ENCODE data around the gene PSMA7. TPM values are rescaled to one million over a fixed set of nuclear protein-coding genes. Genes with fewer than 3 reads are reported as not detected.

Gene PSMA7
- total RNA-seq, 4 donors from 2014 or later = 261 to 349 (median 304) TPM

DNA sequence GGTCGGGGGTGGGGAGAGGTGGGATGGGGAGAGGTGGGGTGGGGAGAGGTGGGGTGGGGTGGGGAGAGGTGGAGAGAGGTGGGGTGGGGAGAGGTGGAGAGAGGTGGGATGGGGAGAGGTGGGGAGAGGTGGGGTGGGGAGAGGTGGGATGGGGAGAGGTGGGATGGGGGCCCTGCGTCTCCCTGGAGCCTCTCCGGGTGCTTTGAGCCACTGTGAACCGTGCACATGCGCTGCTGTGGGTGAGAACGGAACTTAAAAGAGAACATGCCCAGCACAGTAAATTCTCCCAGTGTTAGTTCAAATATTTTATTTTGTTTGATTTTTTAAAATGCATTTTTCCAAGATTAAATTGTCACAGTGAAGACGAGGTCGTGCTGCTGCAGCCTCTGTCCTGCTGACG lies 17.1 kb upstream of the PSMA7 start:
- Histone ChIP-seq H3K36me3 (peaks cover 43 to 70% (median 58%) of the 10 kb centered on the region in 4 donors), H3K27ac (replicated peaks in 1 of 4) (no peak overlapping the region), H3K4me1 (peaks cover 11 to 18% (median 14%) of the 10 kb centered on the region in 4 donors), H3K4me3 (no peak overlapping the region), H3K27me3 (no peaks in the 10 kb centered on the region), H3K9me3 (no peaks in the 10 kb centered on the region)
- DNase-seq (ENCODE audit: extremely low spot score) = no peak
- TF ChIP-seq EP300 (IDR thresholded peaks at IDR 0.05) (no peak), POLR2AphosphoS5 (IDR thresholded peaks at IDR 0.05) (no peak), POLR2A (IDR thresholded peaks at IDR 0.05; ENCODE audit: low read depth) (no peak), CTCF (IDR thresholded peaks at IDR 0.05) (no peak)
- intact Hi-C loops (cut with DNase I) = no loop called here
- 95% methylated on average over 8 of the region's 9 CpGs for WGBS

GRCh38 chr20:62159839-62160238 lies 16.6 kb upstream of the PSMA7 start:
- no peaks in the 10 kb centered on the region for H3K9me3 ChIP-seq
- peaks cover 39 to 70% (median 58%) of the 10 kb centered on the region in 4 donors for H3K36me3 ChIP-seq
- intact Hi-C loops (cut with DNase I) = loop anchor here (5.0 kb wide), 1 partner anchor 148 kb away; no protein-coding TSS in a partner anchor
- peaks cover 11 to 18% (median 14%) of the 10 kb centered on the region in 4 donors for H3K4me1 ChIP-seq
- WGBS = 90% methylated on average over 12 of the region's 14 CpGs
- TF ChIP-seq CTCF (IDR thresholded peaks at IDR 0.05) = no peak
- no peak for TF ChIP-seq POLR2A (IDR thresholded peaks at IDR 0.05; ENCODE audit: low read depth)
- no peak for TF ChIP-seq POLR2AphosphoS5 (IDR thresholded peaks at IDR 0.05)
- TF ChIP-seq EP300 (IDR thresholded peaks at IDR 0.05) = no peak
- DNase-seq (ENCODE audit: extremely low spot score) = no peak
- no peak overlapping the region for H3K4me3 ChIP-seq
- no peaks in the 10 kb centered on the region for H3K27me3 ChIP-seq
- no peak overlapping the region for H3K27ac ChIP-seq (replicated peaks in 1 of 4)

GRCh38 chr20:62159052-62159451 lies 15.9 kb upstream of the PSMA7 start:
- no peak for TF ChIP-seq EP300 (IDR thresholded peaks at IDR 0.05)
- no peak for TF ChIP-seq POLR2AphosphoS5 (IDR thresholded peaks at IDR 0.05)
- TF ChIP-seq POLR2A (IDR thresholded peaks at IDR 0.05; ENCODE audit: low read depth) = no peak
- no peak for TF ChIP-seq CTCF (IDR thresholded peaks at IDR 0.05)
- 95% methylated on average over 7 of the region's 11 CpGs for WGBS
- DNase-seq (ENCODE audit: extremely low spot score) = no peak
- peaks cover 11 to 18% (median 14%) of the 10 kb centered on the region in 4 donors for H3K4me1 ChIP-seq
- no peak overlapping the region for H3K27ac ChIP-seq (replicated peaks in 1 of 4)
- no peaks in the 10 kb centered on the region for H3K27me3 ChIP-seq
- H3K9me3 ChIP-seq = no peaks in the 10 kb centered on the region
- intact Hi-C loops (cut with DNase I) = loop anchor here (5.0 kb wide), 1 partner anchor 147 kb away; no protein-coding TSS in a partner anchor
- peaks cover 33 to 70% (median 58%) of the 10 kb centered on the region in 4 donors for H3K36me3 ChIP-seq
- H3K4me3 ChIP-seq = no peak overlapping the region

- intact Hi-C loops (cut with DNase I) = loop anchor here (5.0 kb wide), 1 partner anchor 146 kb away; no protein-coding TSS in a partner anchor
- WGBS = 88% methylated on average over 14 of the region's 22 CpGs
- Histone ChIP-seq H3K4me1 (peaks cover 11 to 18% (median 14%) of the 10 kb centered on the region in 4 donors), H3K27me3 (no peaks in the 10 kb centered on the region), H3K36me3 (peaks cover 28 to 67% (median 54%) of the 10 kb centered on the region in 4 donors), H3K27ac (replicated peaks in 1 of 4) (no peak overlapping the region), H3K9me3 (no peaks in the 10 kb centered on the region), H3K4me3 (no peak overlapping the region)
- no peak for DNase-seq (ENCODE audit: extremely low spot score)
- TF ChIP-seq CTCF (IDR thresholded peaks at IDR 0.05) = no peak
- no peak for TF ChIP-seq POLR2A (IDR thresholded peaks at IDR 0.05; ENCODE audit: low read depth)
- TF ChIP-seq EP300 (IDR thresholded peaks at IDR 0.05) = no peak
- TF ChIP-seq POLR2AphosphoS5 (IDR thresholded peaks at IDR 0.05) = no peak
These were observed 15.3 kb upstream of the PSMA7 start for GRCh38 chr20:62158541-62158940.

DNA sequence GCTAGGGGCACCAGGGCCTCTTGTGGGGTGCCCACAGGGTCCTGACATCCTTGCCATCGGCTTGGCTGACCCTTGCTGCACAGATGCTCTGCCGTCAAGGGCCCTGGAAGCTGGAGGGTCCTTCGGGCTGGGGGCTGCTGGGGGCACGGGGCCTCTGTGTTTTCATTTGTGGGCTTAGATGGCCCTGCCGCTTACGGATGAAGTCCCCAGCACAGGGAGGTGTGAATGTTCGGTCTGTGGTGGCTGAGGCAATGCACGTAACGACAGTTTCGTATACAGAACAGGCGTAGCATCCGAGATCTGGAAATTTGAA lies 14.8 kb upstream of the PSMA7 start:
- Histone ChIP-seq H3K27me3 (no peaks in the 10 kb centered on the region), H3K9me3 (no peaks in the 10 kb centered on the region), H3K36me3 (peaks cover 23 to 67% (median 49%) of the 10 kb centered on the region in 4 donors), H3K27ac (replicated peaks in 1 of 4) (no peak overlapping the region), H3K4me3 (no peak overlapping the region), H3K4me1 (peaks cover 11 to 18% (median 14%) of the 10 kb centered on the region in 4 donors)
- no peak for DNase-seq (ENCODE audit: extremely low spot score)
- intact Hi-C loops (cut with DNase I) = loop anchor here (5.0 kb wide), 1 partner anchor 146 kb away; no protein-coding TSS in a partner anchor
- TF ChIP-seq POLR2AphosphoS5 (IDR thresholded peaks at IDR 0.05) = no peak
- TF ChIP-seq EP300 (IDR thresholded peaks at IDR 0.05) = no peak
- no peak for TF ChIP-seq CTCF (IDR thresholded peaks at IDR 0.05)
- no peak for TF ChIP-seq POLR2A (IDR thresholded peaks at IDR 0.05; ENCODE audit: low read depth)
- 94% methylated on average over 10 of the region's 12 CpGs for WGBS
